Endodermal cell (in vitro differentiated cells): ENCODE data around the gene PTPRN2. TPM values are rescaled to one million over a fixed set of nuclear protein-coding genes. Genes with fewer than 3 reads are reported as not detected.

Experiments
- DNase-seq: peaks from one replicate; pipeline ENCODE4 v3.0.0-alpha.2; 2017
- H3K27ac ChIP-seq: 2 replicates; pipeline ENCODE4 v1.5.1; 2013; ENCODE audit warnings: mild to moderate bottlenecking, low read depth, low read length, moderate library complexity
- H3K27me3 ChIP-seq: 2 replicates; pipeline ENCODE4 v1.6.1; 2013; ENCODE audit warnings: mild to moderate bottlenecking, low read length, moderate library complexity; ENCODE audit not compliant: insufficient read depth, control insufficient read depth, poor library complexity, severe bottlenecking
- H3K36me3 ChIP-seq: 2 replicates; pipeline ENCODE4 v1.7.0; 2013; ENCODE audit warnings: mild to moderate bottlenecking, low read length, moderate library complexity; ENCODE audit not compliant: control insufficient read depth, insufficient read depth
- H3K4me1 ChIP-seq: one replicate; pipeline ENCODE4 v1.7.0; 2013; ENCODE audit warnings: low read length; ENCODE audit not compliant: control insufficient read depth, insufficient read depth
- H3K4me3 ChIP-seq: 2 replicates; pipeline ENCODE4 v1.5.1; 2013; ENCODE audit warnings: mild to moderate bottlenecking, low read length, moderate library complexity
- H3K9ac ChIP-seq: 2 replicates; pipeline ENCODE4 v1.6.1; 2013; ENCODE audit warnings: mild to moderate bottlenecking, low read length, moderate library complexity; ENCODE audit not compliant: poor library complexity, severe bottlenecking; ENCODE audit errors: extremely low read depth
- H3K9me3 ChIP-seq: 2 replicates; pipeline ENCODE4 v1.6.1; 2013; ENCODE audit warnings: mild to moderate bottlenecking, low read length, moderate library complexity; ENCODE audit not compliant: control insufficient read depth
- H3K27ac Mint-ChIP-seq: 2 replicates; pipeline ENCODE4 v1.8.0; 2020; ENCODE audit warnings: mixed read lengths
- H3K27me3 Mint-ChIP-seq: 2 replicates; pipeline ENCODE4 v1.8.0; 2021; ENCODE audit warnings: mild to moderate bottlenecking, mixed read lengths; ENCODE audit not compliant: insufficient read depth
- H3K36me3 Mint-ChIP-seq: 2 replicates; pipeline ENCODE4 v1.8.0; 2020; ENCODE audit warnings: low read depth, mixed read lengths
- H3K4me1 Mint-ChIP-seq: 2 replicates; pipeline ENCODE4 v1.8.0; 2020; ENCODE audit warnings: mixed read lengths
- H3K4me3 Mint-ChIP-seq: 2 replicates; pipeline ENCODE4 v1.8.0; 2020; ENCODE audit warnings: mild to moderate bottlenecking, moderate library complexity, mixed read lengths
- H3K9me3 Mint-ChIP-seq: 2 replicates; pipeline ENCODE4 v1.8.0; 2020; ENCODE audit warnings: mild to moderate bottlenecking, mixed read lengths
- CTCF ChIP-seq: fragments of 200-600 bp; sonication (generic); conservative IDR thresholded peaks from 2 replicates; pipeline ENCODE4 v1.5.0; 2021; ENCODE audit warnings: antibody characterized with exemption, mild to moderate bottlenecking
- WGBS, 2 experiments: methylation state at CpG; one replicate each; pipeline versions ENCODE4 v1.1.5 to v1.1.7; 2013; ENCODE audit warnings: missing lambda C conversion rate in 2 of 2, mixed read lengths in 1 of 2; ENCODE audit not compliant: insufficient coverage in 1 of 2, insufficient read length in 1 of 2; 5-methylcytosine and 5-hydroxymethylcytosine counted together
- total RNA-seq, 2 donors: library from RNA; stranded (reverse); fragmentation: NEBNext Ultra II Directional in 1 of 2; extraction: Animal tissue kit (Norgen Biotek cat#: 25700) in 1 of 2; gene quantifications; 2 replicates in 1 of 2; 3 replicates in 1 of 2; pipeline ENCODE4 v1.2.1, GENCODE V29; 2021

PTPRN2 gene
- total RNA-seq, 2 donors from 2014 or later, result 0.69 to 1.2 TPM

- Histone ChIP-seq H3K4me3 (no peak overlapping the region), H3K27me3 (no peaks in the 10 kb centered on the region), H3K27ac (no peak overlapping the region), H3K9me3 (peaks cover 57% of the 10 kb centered on the region), H3K9ac (no peak overlapping the region), H3K4me1 (no peaks in the 10 kb centered on the region), H3K36me3 (no peaks in the 10 kb centered on the region)
- H3K36me3 Mint-ChIP-seq, result no peaks in the 10 kb centered on the region
- DNase-seq, result no peak
- TF ChIP-seq CTCF, result no peak
- H3K9me3 Mint-ChIP-seq, result no peaks in the 10 kb centered on the region
- 90 to 100% methylated on average over 6 to 10 of the region's 11 CpGs for WGBS, 2 experiments
- H3K4me1 Mint-ChIP-seq, result no peaks in the 10 kb centered on the region
- H3K4me3 Mint-ChIP-seq, result no peak overlapping the region
- no peaks in the 10 kb centered on the region for H3K27me3 Mint-ChIP-seq
- no peak overlapping the region for H3K27ac Mint-ChIP-seq
Measured at GRCh38 chr7:158265743-158266080, 321.9 kb downstream of the PTPRN2 start.

GRCh38 chr7:158264881-158265742, 322.5 kb downstream of the PTPRN2 start:
- H3K9me3 ChIP-seq, result peaks cover 61% of the 10 kb centered on the region
- Mint-ChIP-seq H3K9me3 (no peaks in the 10 kb centered on the region), H3K4me1 (no peaks in the 10 kb centered on the region), H3K27ac (no peak overlapping the region), H3K27me3 (no peaks in the 10 kb centered on the region), H3K4me3 (no peak overlapping the region), H3K36me3 (no peaks in the 10 kb centered on the region)
- no peaks in the 10 kb centered on the region for H3K36me3 ChIP-seq
- 79% methylated on average over 9 to 13 of the region's 13 CpGs for WGBS, 2 experiments
- DNase-seq, result no peak
- TF ChIP-seq CTCF, result no peak
- no peak overlapping the region for H3K4me3 ChIP-seq
- no peaks in the 10 kb centered on the region for H3K4me1 ChIP-seq
- H3K9ac ChIP-seq, result no peak overlapping the region
- H3K27ac ChIP-seq, result no peak overlapping the region
- no peaks in the 10 kb centered on the region for H3K27me3 ChIP-seq

GRCh38 chr7:158263964-158264748, 323.5 kb downstream of the PTPRN2 start:
- H3K9me3 Mint-ChIP-seq, result no peaks in the 10 kb centered on the region
- no peaks in the 10 kb centered on the region for H3K27me3 ChIP-seq
- H3K4me3 ChIP-seq, result no peak overlapping the region
- no peak for TF ChIP-seq CTCF
- H3K4me1 ChIP-seq, result no peaks in the 10 kb centered on the region
- 90 to 91% methylated on average over 23 to 25 of the region's 25 CpGs for WGBS, 2 experiments
- H3K4me1 Mint-ChIP-seq, result no peaks in the 10 kb centered on the region
- no peaks in the 10 kb centered on the region for H3K36me3 Mint-ChIP-seq
- H3K4me3 Mint-ChIP-seq, result no peak overlapping the region
- no peak overlapping the region for H3K9ac ChIP-seq
- no peak for DNase-seq
- H3K27ac Mint-ChIP-seq, result no peak overlapping the region
- no peaks in the 10 kb centered on the region for H3K27me3 Mint-ChIP-seq
- H3K27ac ChIP-seq, result no peak overlapping the region
- no peaks in the 10 kb centered on the region for H3K36me3 ChIP-seq
- peaks cover 61% of the 10 kb centered on the region for H3K9me3 ChIP-seq
